GM12878 (cell line): ENCODE data around the gene GALNT18. TPM values are rescaled to one million over a fixed set of nuclear protein-coding genes. Genes with fewer than 3 reads are reported as not detected.

Source experiments
- ATAC-seq: fragments of 200-7000 bp; cut with Tn5 transposase; 3 replicates; pipeline ENCODE4 v1.9.1; 2020; ENCODE audit warnings: mild to moderate bottlenecking, moderate library complexity
- BruUV-seq: library from RNA; stranded (reverse); fragments of 400-500 nt; replicated peaks from 2 replicates; lab custom pipeline; 2021; lab: Mats Ljungman, UMichigan
- CTCF ChIA-PET: fragments of 300-600 bp; sonication (Branson Sonifier 250); formaldehyde crosslinking; extraction: SDS; loops from one replicate; lab custom pipeline; 2021; ENCODE audit warnings: inconsistent platforms; lab: Yijun Ruan, JAX
- POLR2A ChIA-PET: fragments of 350-600 bp; formaldehyde crosslinking; extraction: SDS; loops from one replicate; lab custom pipeline; 2021; ENCODE audit warnings: inconsistent platforms; lab: Charles Lee
- RAD21 ChIA-PET: fragments of 300-600 bp; sonication (Branson Sonifier 250); formaldehyde crosslinking; loops from one replicate; lab custom pipeline; 2023; ENCODE audit warnings: antibody characterized with exemption; ENCODE audit not compliant: unreplicated experiment; lab: Charles Lee
- SMC1A ChIA-PET: fragments of 300-600 bp; sonication (Branson Sonifier 250); formaldehyde crosslinking; loops from one replicate; lab custom pipeline; 2023; ENCODE audit not compliant: unreplicated experiment, uncharacterized antibody; lab: Charles Lee
- DNase-seq: peaks from one replicate; pipeline ENCODE4 v3.0.0-alpha.2; 2011; ENCODE audit warnings: low read depth, low spot score
- FAIRE-seq: peaks from 3 replicates; lab custom pipeline; 2011; peaks lifted over from hg19 to GRCh38; lab: Jason Lieb, UNC
- H2AFZ ChIP-seq: 2 replicates; pipeline ENCODE4 v1.6.0; 2011; ENCODE audit warnings: low read depth, low read length, control low read depth; ENCODE audit not compliant: control insufficient read depth
- H3K27ac ChIP-seq: 2 replicates; pipeline ENCODE4 v1.5.1; 2011; ENCODE audit warnings: control low read depth; ENCODE audit not compliant: control insufficient read depth, insufficient read depth
- H3K27me3 ChIP-seq, 2 experiments: replicated peaks in 1 of 2; 2 replicates each; pipeline versions ENCODE4 v1.6.0 to v1.6.1; 2011; ENCODE audit warnings: low read length in 1 of 2; ENCODE audit not compliant: control insufficient read depth in 2 of 2, insufficient read depth in 2 of 2
- H3K36me3 ChIP-seq, 2 experiments: 2 replicates each; pipeline ENCODE4 v1.5.1; 2011; ENCODE audit warnings: low read length in 1 of 2; ENCODE audit not compliant: control insufficient read depth in 2 of 2, insufficient read depth in 2 of 2
- H3K4me1 ChIP-seq: 2 replicates; pipeline ENCODE4 v1.6.1; 2011; ENCODE audit warnings: mild to moderate bottlenecking, low read length, moderate library complexity, mixed read lengths; ENCODE audit not compliant: control insufficient read depth, insufficient read depth
- H3K4me2 ChIP-seq: 2 replicates; pipeline ENCODE4 v1.6.0; 2011; ENCODE audit warnings: control low read depth; ENCODE audit not compliant: control insufficient read depth, insufficient read depth
- H3K4me3 ChIP-seq: fragments of 200-600 bp; sonication (generic); 2 replicates; pipeline ENCODE4 v1.5.1; 2016
- H3K79me2 ChIP-seq: 2 replicates; pipeline ENCODE4 v1.6.0; 2011; ENCODE audit warnings: low read length; ENCODE audit not compliant: control insufficient read depth, insufficient read depth
- H3K9ac ChIP-seq: 2 replicates; pipeline ENCODE4 v1.8.0; 2011; ENCODE audit warnings: low read length, control low read depth, mixed read lengths; ENCODE audit not compliant: control insufficient read depth, insufficient read depth
- H3K9me3 ChIP-seq: replicated peaks from 3 replicates; pipeline ENCODE4 v1.5.1; 2011; ENCODE audit warnings: mild to moderate bottlenecking, low read length; ENCODE audit not compliant: control insufficient read depth, insufficient read depth
- H4K20me1 ChIP-seq: 2 replicates; pipeline ENCODE4 v1.6.0; 2011; ENCODE audit not compliant: control insufficient read depth, insufficient read depth
- BACH1 ChIP-seq: fragments of 450-650 bp; IDR thresholded peaks from 2 replicates; pipeline ENCODE4 v1.6.1; 2017; ENCODE audit warnings: mild to moderate bottlenecking, borderline replicate concordance
- CBX5 ChIP-seq: sonication (generic); IDR thresholded peaks from 2 replicates; pipeline ENCODE4 v1.6.1; 2016; ENCODE audit warnings: low read depth, moderate library complexity, mild to moderate bottlenecking, inconsistent platforms
- CHD2 ChIP-seq: IDR thresholded peaks from 2 replicates; pipeline ENCODE4 v1.6.1; 2011; ENCODE audit warnings: low read depth, low read length, improper control_type of control experiment, borderline replicate concordance
- EED ChIP-seq: sonication (generic); IDR thresholded peaks from 2 replicates; pipeline ENCODE4 v1.6.1; 2016; ENCODE audit warnings: antibody characterized with exemption, low read depth
- MTA2 ChIP-seq: fragments of 450-650 bp; IDR thresholded peaks from 2 replicates; pipeline ENCODE4 v1.6.1; 2016; ENCODE audit warnings: low read depth, mild to moderate bottlenecking, moderate library complexity
- NR2C1 ChIP-seq: fragments of 450-650 bp; IDR thresholded peaks from 2 replicates; pipeline ENCODE4 v1.6.1; 2017; ENCODE audit warnings: antibody characterized with exemption, mild to moderate bottlenecking, moderate library complexity
- POU2F2 ChIP-seq: IDR thresholded peaks from 3 replicates; pipeline ENCODE4 v1.6.1; 2011; ENCODE audit warnings: low read depth, mild to moderate bottlenecking, low read length, borderline replicate concordance
- RFX5 ChIP-seq: IDR thresholded peaks from 2 replicates; pipeline ENCODE4 v1.6.1; 2011; ENCODE audit warnings: low read depth, low read length, improper control_type of control experiment
- WGBS: methylation state at CpG from one replicate; pipeline ENCODE4 v1.1.6; 2016; ENCODE audit warnings: low lambda C conversion rate; ENCODE audit not compliant: insufficient replicate concordance, insufficient coverage; ENCODE audit errors: missing lambda C conversion rate; 5-methylcytosine and 5-hydroxymethylcytosine counted together
- in situ Hi-C: fragments of 300-500 bp; cut with MboI; formaldehyde crosslinking; loops from 9 replicates; pipeline ENCODE4 v1.14.3; 2018; ENCODE audit warnings: mixed read lengths
- intact Hi-C: fragments of 100-400 bp; cut with micrococcal nuclease; formaldehyde crosslinking; loops from one replicate; pipeline ENCODE4 v1.14.2; 2022; ENCODE audit not compliant: unreplicated experiment
- polyA plus RNA-seq, 11 experiments: library from polyadenylated mRNA; depleted of rRNA in 4 of 11; unstranded in 6 of 11; stranded (reverse) in 5 of 11; fragments of >200 nt; fragmentation: Nextera tagmentation in 4 of 11; fragmentation: Illumina TruSeq in 1 of 11; extraction: Ambion mirVana in 4 of 11; extraction: Trizol in 1 of 11; gene quantifications; 1 replicate in 1 of 11; 2 replicates in 10 of 11; pipeline versions ENCODE4 v1.2.1 to v1.2.3, GENCODE V29; 2011 to 2016; ENCODE audit warnings: inconsistent platforms in 2 of 11, missing spikeins in 2 of 11, low read depth in 1 of 11
- total RNA-seq, 4 experiments: library from RNA; depleted of rRNA in 3 of 4; stranded (reverse); fragments of >200 nt in 3 of 4; fragmentation: Illumina TruSeq in 1 of 4; extraction: Trizol in 1 of 4; gene quantifications; 2 replicates each; pipeline versions ENCODE4 v1.2.1 to v1.2.3, GENCODE V29; 2013 to 2021
- TF ChIP-seq, protein P1 (sequence below): IDR thresholded peaks from 2 replicates; pipeline ENCODE4 v1.6.1; 2011; ENCODE audit warnings: low read depth, low read length, improper control_type of control experiment, borderline replicate concordance
- TF ChIP-seq, protein P2 (sequence below): IDR thresholded peaks from 2 replicates; pipeline ENCODE4 v1.6.1; 2011; ENCODE audit warnings: mild to moderate bottlenecking, low read depth, low read length, moderate library complexity; ENCODE audit not compliant: insufficient replicate concordance

The GALNT18 gene
- total and polyA plus RNA-seq, 10 of the 15 experiments (the other 5 are each of a cell fraction or from before 2014, with no cell fraction given): 1.2 to 14.2 (median 6.3) TPM

DNA sequence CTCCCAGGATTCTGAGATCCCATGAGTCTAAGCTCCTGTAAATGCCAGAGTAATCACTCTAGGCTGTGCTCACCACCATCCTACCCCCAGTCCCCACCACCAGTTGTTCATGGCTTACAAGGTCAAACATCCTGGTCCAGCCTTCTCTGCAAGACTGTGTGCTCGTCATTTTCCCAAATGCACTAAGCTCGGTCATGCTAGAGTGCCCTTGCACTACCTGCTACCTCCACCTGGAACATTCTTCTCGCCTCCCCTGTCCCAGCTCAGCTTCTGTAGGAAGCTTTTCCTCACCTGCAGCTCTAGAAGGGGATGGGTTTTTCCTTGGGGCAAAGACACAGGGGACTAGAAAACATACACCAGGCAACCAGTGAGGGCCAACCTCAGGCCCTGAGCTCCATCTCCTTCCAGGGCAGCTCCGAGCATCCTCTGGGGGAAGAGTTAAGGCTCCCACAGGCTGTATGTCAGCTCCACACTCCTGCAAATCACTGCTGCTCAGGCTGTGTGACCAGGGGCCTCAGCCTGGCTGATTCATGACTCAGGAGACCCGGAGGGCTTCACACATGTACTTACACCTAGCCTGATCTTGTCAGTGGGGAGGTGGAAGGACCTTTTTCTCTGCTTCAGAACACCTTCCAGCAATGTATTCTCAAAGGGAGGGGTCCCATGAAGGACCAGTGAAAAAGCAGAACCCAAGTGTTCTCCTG lies 231.6 kb downstream of the GALNT18 start:
- Histone ChIP-seq H3K27ac (no peak overlapping the region), H3K4me2 (no peak overlapping the region), H3K79me2 (no peaks in the 10 kb centered on the region), H3K27me3 (no peaks in the 10 kb centered on the region), H3K36me3 (no peaks in the 10 kb centered on the region; a peak in 1 of 4 replicates)
- BruUV-seq: no TSS peak
- SMC1A ChIA-PET: interaction anchor here (1.0 kb wide), 1 partner anchor 397 kb away, joined by 4 read pairs; no protein-coding TSS in a partner anchor
- no peak for DNase-seq
- intact Hi-C loops: no loop called here
- POLR2A ChIA-PET: no interaction called here
- TF ChIP-seq MTA2 (no peak), POU2F2 (no peak), RFX5 (no peak), EED (no peak), NR2C1 (no peak)
- TF ChIP-seq, protein P1, sequence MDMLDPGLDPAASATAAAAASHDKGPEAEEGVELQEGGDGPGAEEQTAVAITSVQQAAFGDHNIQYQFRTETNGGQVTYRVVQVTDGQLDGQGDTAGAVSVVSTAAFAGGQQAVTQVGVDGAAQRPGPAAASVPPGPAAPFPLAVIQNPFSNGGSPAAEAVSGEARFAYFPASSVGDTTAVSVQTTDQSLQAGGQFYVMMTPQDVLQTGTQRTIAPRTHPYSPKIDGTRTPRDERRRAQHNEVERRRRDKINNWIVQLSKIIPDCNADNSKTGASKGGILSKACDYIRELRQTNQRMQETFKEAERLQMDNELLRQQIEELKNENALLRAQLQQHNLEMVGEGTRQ: no peak
- TF ChIP-seq, all 136 proteins: peak for 0
- no peak overlapping the region for H3K4me3 ChIP-seq
- no peaks in the 10 kb centered on the region for H4K20me1 ChIP-seq
- no peak overlapping the region for H2AFZ ChIP-seq
- in situ Hi-C loops: no loop called here
- no peaks in the 10 kb centered on the region for H3K4me1 ChIP-seq
- 48% methylated on average over 5 of the region's 5 CpGs for WGBS
- ATAC-seq (no peak), FAIRE-seq (no peak)
- no peak overlapping the region for H3K9ac ChIP-seq
- H3K9me3 ChIP-seq: no peaks in the 10 kb centered on the region
- CTCF ChIA-PET: no interaction called here
- RAD21 ChIA-PET: no interaction called here

DNA sequence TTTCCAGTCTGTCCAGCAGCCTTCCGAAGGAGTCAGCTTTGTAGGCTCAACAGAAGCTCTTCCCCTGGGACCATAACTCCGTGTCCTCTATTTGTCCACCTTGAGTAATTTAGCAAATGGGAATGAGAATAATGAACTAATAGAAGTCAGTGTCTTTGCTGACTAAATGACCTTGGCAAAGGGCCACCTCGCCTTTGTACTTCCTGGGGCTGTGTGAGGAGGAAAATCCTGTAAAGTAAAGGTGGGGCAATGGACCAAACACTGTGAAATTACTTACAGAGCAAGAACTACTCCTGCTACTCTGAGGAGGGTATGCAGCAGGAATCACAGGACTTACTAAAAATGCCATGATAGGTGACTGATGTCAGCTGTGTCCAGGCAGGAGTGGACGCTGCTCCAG lies 232.6 kb downstream of the GALNT18 start:
- no TSS peak for BruUV-seq
- H3K79me2 ChIP-seq: no peaks in the 10 kb centered on the region
- no peak for DNase-seq
- no peaks in the 10 kb centered on the region for H3K27me3 ChIP-seq
- H3K4me3 ChIP-seq: no peak overlapping the region
- ChIA-PET CTCF (interaction anchor here (1.9 kb wide), 1 partner anchor 12 kb away, joined by 7 read pairs; no protein-coding TSS in a partner anchor), SMC1A (no interaction called here), POLR2A (no interaction called here), RAD21 (no interaction called here)
- no peak overlapping the region for H3K27ac ChIP-seq
- no peak overlapping the region for H3K9ac ChIP-seq
- no peak for FAIRE-seq
- H2AFZ ChIP-seq: no peak overlapping the region
- no peaks in the 10 kb centered on the region; a peak in 1 of 4 replicates for H3K36me3 ChIP-seq
- ATAC-seq: no peak
- in situ Hi-C loops: no loop called here
- H3K4me1 ChIP-seq: no peaks in the 10 kb centered on the region
- H3K9me3 ChIP-seq: no peaks in the 10 kb centered on the region
- no peak overlapping the region for H3K4me2 ChIP-seq
- H4K20me1 ChIP-seq: no peaks in the 10 kb centered on the region
- intact Hi-C loops: loop anchor here (5.0 kb wide), 1 partner anchor 373 kb away; no protein-coding TSS in a partner anchor
- TF ChIP-seq CHD2 (no peak), CBX5 (no peak), BACH1 (no peak)
- TF ChIP-seq, protein P2, sequence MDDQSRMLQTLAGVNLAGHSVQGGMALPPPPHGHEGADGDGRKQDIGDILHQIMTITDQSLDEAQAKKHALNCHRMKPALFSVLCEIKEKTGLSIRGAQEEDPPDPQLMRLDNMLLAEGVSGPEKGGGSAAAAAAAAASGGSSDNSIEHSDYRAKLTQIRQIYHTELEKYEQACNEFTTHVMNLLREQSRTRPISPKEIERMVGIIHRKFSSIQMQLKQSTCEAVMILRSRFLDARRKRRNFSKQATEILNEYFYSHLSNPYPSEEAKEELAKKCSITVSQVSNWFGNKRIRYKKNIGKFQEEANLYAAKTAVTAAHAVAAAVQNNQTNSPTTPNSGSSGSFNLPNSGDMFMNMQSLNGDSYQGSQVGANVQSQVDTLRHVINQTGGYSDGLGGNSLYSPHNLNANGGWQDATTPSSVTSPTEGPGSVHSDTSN: no peak
- 16% methylated on average over 4 of the region's 4 CpGs for WGBS
